Chondrocyte (in vitro differentiated cells): ENCODE measurements around the gene BCO1. TPM values are rescaled to one million over a fixed set of nuclear protein-coding genes. Genes with fewer than 3 reads are reported as not detected.

ENCODE experiments used
- DNase-seq: peaks from one replicate; pipeline ENCODE4 v3.0.0; 2021; ENCODE audit warnings: mixed read lengths, low spot score
- H3K27ac Mint-ChIP-seq: one replicate; pipeline ENCODE4 v1.8.0; 2021; ENCODE audit warnings: mild to moderate bottlenecking, moderate library complexity, mixed read lengths; ENCODE audit not compliant: unreplicated experiment
- H3K27me3 Mint-ChIP-seq: 2 replicates; pipeline ENCODE4 v1.8.0; 2021; ENCODE audit warnings: low read depth, mixed read lengths
- H3K36me3 Mint-ChIP-seq: 2 replicates; pipeline ENCODE4 v1.8.0; 2021; ENCODE audit warnings: low read depth, mixed read lengths
- H3K4me1 Mint-ChIP-seq: 2 replicates; pipeline ENCODE4 v1.8.0; 2021; ENCODE audit warnings: low read depth, mild to moderate bottlenecking, mixed read lengths
- H3K4me3 Mint-ChIP-seq: one replicate; pipeline ENCODE4 v1.8.0; 2021; ENCODE audit warnings: mild to moderate bottlenecking, moderate library complexity, mixed read lengths; ENCODE audit not compliant: unreplicated experiment
- H3K9me3 Mint-ChIP-seq: 2 replicates; pipeline ENCODE4 v1.8.0; 2021; ENCODE audit warnings: low read depth, mixed read lengths
- CTCF ChIP-seq: fragments of 200-600 bp; sonication (generic); IDR thresholded peaks from 2 replicates; pipeline ENCODE4 v1.5.0; 2021; ENCODE audit warnings: antibody characterized with exemption, mild to moderate bottlenecking, moderate library complexity
- total RNA-seq: library from RNA; stranded (reverse); gene quantifications from 3 replicates; pipeline ENCODE4 v1.2.1, GENCODE V29; 2021

The BCO1 gene
- total RNA-seq, 1 donor from 2014 or later = not detected

GRCh38 chr16:81275064-81275532, 36.6 kb downstream of the BCO1 start:
- Mint-ChIP-seq H3K27ac (no peak overlapping the region), H3K9me3 (no peaks in the 10 kb centered on the region), H3K4me1 (no peaks in the 10 kb centered on the region), H3K27me3 (peaks cover 5% of the 10 kb centered on the region), H3K4me3 (no peak overlapping the region), H3K36me3 (no peaks in the 10 kb centered on the region)
- DNase-seq = peak; percentile 57
- TF ChIP-seq CTCF = no peak

- H3K27ac Mint-ChIP-seq = no peak overlapping the region
- no peak overlapping the region for H3K4me3 Mint-ChIP-seq
- peak; percentile 39 for DNase-seq
- no peaks in the 10 kb centered on the region for H3K9me3 Mint-ChIP-seq
- peaks cover 5% of the 10 kb centered on the region for H3K27me3 Mint-ChIP-seq
- no peak for TF ChIP-seq CTCF
- H3K4me1 Mint-ChIP-seq = no peaks in the 10 kb centered on the region
- H3K36me3 Mint-ChIP-seq = no peaks in the 10 kb centered on the region
Observed at GRCh38 chr16:81275795-81276194, 37.3 kb downstream of the BCO1 start.

- TF ChIP-seq CTCF = no peak
- DNase-seq = no peak
- peaks cover 4% of the 10 kb centered on the region for H3K27me3 Mint-ChIP-seq
- no peak overlapping the region for H3K27ac Mint-ChIP-seq
- no peaks in the 10 kb centered on the region for H3K4me1 Mint-ChIP-seq
- H3K9me3 Mint-ChIP-seq = no peaks in the 10 kb centered on the region
- no peaks in the 10 kb centered on the region for H3K36me3 Mint-ChIP-seq
- no peak overlapping the region for H3K4me3 Mint-ChIP-seq
Observed at GRCh38 chr16:81276323-81276722, 37.8 kb downstream of the BCO1 start.

GRCh38 chr16:81277541-81278080, 39.1 kb downstream of the BCO1 start:
- Mint-ChIP-seq H3K27ac (no peak overlapping the region), H3K4me1 (no peaks in the 10 kb centered on the region), H3K9me3 (no peaks in the 10 kb centered on the region), H3K36me3 (no peaks in the 10 kb centered on the region), H3K27me3 (peaks cover 1% of the 10 kb centered on the region), H3K4me3 (no peak overlapping the region)
- no peak for DNase-seq
- TF ChIP-seq CTCF = no peak

GRCh38 chr16:81278526-81278925, 40.0 kb downstream of the BCO1 start:
- H3K27ac Mint-ChIP-seq = no peak overlapping the region
- H3K4me1 Mint-ChIP-seq = no peaks in the 10 kb centered on the region
- no peaks in the 10 kb centered on the region for H3K9me3 Mint-ChIP-seq
- no peak overlapping the region for H3K4me3 Mint-ChIP-seq
- H3K27me3 Mint-ChIP-seq = no peaks in the 10 kb centered on the region
- no peak for DNase-seq
- TF ChIP-seq CTCF = no peak
- H3K36me3 Mint-ChIP-seq = no peaks in the 10 kb centered on the region
